Measurements from ENCODE around the gene UBE2D4.

UBE2D4 gene

GRCh38 chr7:43929529-43930457, 3.6 kb downstream of the UBE2D4 start:
- Histone ChIP-seq H3K4me3 (no peak overlapping the region), H3K9me3 (no peaks in the 10 kb centered on the region), H3K27me3 (ENCODE audit: low read depth) (no peaks in the 10 kb centered on the region; the same call in 1 of the 2 replicates), H3K36me3 (replicated peaks) (no peaks in the 10 kb centered on the region), H3K4me1 (peaks cover 13% of the 10 kb centered on the region)
- in situ Hi-C loops (cut with MboI; ENCODE audit: low sequenced_read_pairs): no loop called here
- no peak for DNase-seq (ENCODE audit: low spot score in 2 of 2)

GRCh38 chr7:43931346-43931745, 5.1 kb downstream of the UBE2D4 start:
- Histone ChIP-seq H3K4me1 (peaks cover 3% of the 10 kb centered on the region; the same call in 1 of the 2 replicates), H3K9me3 (no peaks in the 10 kb centered on the region), H3K36me3 (replicated peaks) (no peaks in the 10 kb centered on the region), H3K4me3 (no peak overlapping the region), H3K27me3 (ENCODE audit: low read depth) (no peaks in the 10 kb centered on the region)
- no peak for DNase-seq (ENCODE audit: low spot score in 2 of 2)
- in situ Hi-C loops (cut with MboI; ENCODE audit: low sequenced_read_pairs): no loop called here

- Histone ChIP-seq H3K4me3 (no peak overlapping the region), H3K4me1 (no peaks in the 10 kb centered on the region), H3K9me3 (no peaks in the 10 kb centered on the region), H3K27me3 (ENCODE audit: low read depth) (no peaks in the 10 kb centered on the region), H3K36me3 (replicated peaks) (no peaks in the 10 kb centered on the region)
- in situ Hi-C loops (cut with MboI; ENCODE audit: low sequenced_read_pairs): no loop called here
- DNase-seq (ENCODE audit: low spot score in 2 of 2): no peak
These were observed 7.8 kb downstream of the UBE2D4 start for GRCh38 chr7:43933902-43934560.

GRCh38 chr7:43937444-43937843, 11.2 kb downstream of the UBE2D4 start:
- Histone ChIP-seq H3K27me3 (ENCODE audit: low read depth) (no peaks in the 10 kb centered on the region), H3K36me3 (replicated peaks) (no peaks in the 10 kb centered on the region), H3K4me3 (no peak overlapping the region), H3K4me1 (no peaks in the 10 kb centered on the region), H3K9me3 (no peaks in the 10 kb centered on the region)
- in situ Hi-C loops (cut with MboI; ENCODE audit: low sequenced_read_pairs): no loop called here
- DNase-seq (ENCODE audit: low spot score in 2 of 2): no peak

GRCh38 chr7:43938892-43939482, 12.8 kb downstream of the UBE2D4 start:
- no peaks in the 10 kb centered on the region for H3K4me1 ChIP-seq
- no peak overlapping the region for H3K4me3 ChIP-seq
- H3K36me3 ChIP-seq (replicated peaks): no peaks in the 10 kb centered on the region
- no peaks in the 10 kb centered on the region for H3K9me3 ChIP-seq
- no peak for DNase-seq (ENCODE audit: low spot score in 2 of 2)
- no peaks in the 10 kb centered on the region for H3K27me3 ChIP-seq (ENCODE audit: low read depth)
- in situ Hi-C loops (cut with MboI; ENCODE audit: low sequenced_read_pairs): no loop called here

GRCh38 chr7:43942250-43942649, 16.0 kb downstream of the UBE2D4 start:
- Histone ChIP-seq H3K4me1 (no peaks in the 10 kb centered on the region), H3K27me3 (ENCODE audit: low read depth) (no peaks in the 10 kb centered on the region), H3K9me3 (no peaks in the 10 kb centered on the region), H3K36me3 (replicated peaks) (no peaks in the 10 kb centered on the region), H3K4me3 (no peak overlapping the region)
- no peak for DNase-seq (ENCODE audit: low spot score in 2 of 2)
- in situ Hi-C loops (cut with MboI; ENCODE audit: low sequenced_read_pairs): no loop called here

- H3K4me3 ChIP-seq: no peak overlapping the region
- H3K27me3 ChIP-seq (ENCODE audit: low read depth): no peaks in the 10 kb centered on the region
- in situ Hi-C loops (cut with MboI; ENCODE audit: low sequenced_read_pairs): no loop called here
- DNase-seq (ENCODE audit: low spot score in 2 of 2): no peak
- no peaks in the 10 kb centered on the region for H3K4me1 ChIP-seq
- no peaks in the 10 kb centered on the region; the same call in 1 of the 2 replicates for H3K36me3 ChIP-seq (replicated peaks)
- H3K9me3 ChIP-seq: no peaks in the 10 kb centered on the region
These were observed 16.8 kb downstream of the UBE2D4 start for GRCh38 chr7:43942997-43943396.

GRCh38 chr7:43943417-43944187, 17.4 kb downstream of the UBE2D4 start:
- no peaks in the 10 kb centered on the region for H3K27me3 ChIP-seq (ENCODE audit: low read depth)

GRCh38 chr7:43944286-43944685, 18.1 kb downstream of the UBE2D4 start:
- Histone ChIP-seq H3K27me3 (ENCODE audit: low read depth) (no peaks in the 10 kb centered on the region), H3K9me3 (no peaks in the 10 kb centered on the region), H3K4me3 (no peak overlapping the region), H3K4me1 (no peaks in the 10 kb centered on the region), H3K36me3 (replicated peaks) (no peaks in the 10 kb centered on the region; the same call in 1 of the 2 replicates)
- DNase-seq (ENCODE audit: low spot score in 2 of 2): no peak
- in situ Hi-C loops (cut with MboI; ENCODE audit: low sequenced_read_pairs): no loop called here

More at GRCh38 chr7:43943417-43944187, 17.4 kb downstream of the UBE2D4 start:
- in situ Hi-C loops (cut with MboI; ENCODE audit: low sequenced_read_pairs): no loop called here
- Histone ChIP-seq H3K4me1 (no peaks in the 10 kb centered on the region), H3K36me3 (replicated peaks) (no peaks in the 10 kb centered on the region; the same call in 1 of the 2 replicates), H3K4me3 (no peak overlapping the region), H3K9me3 (no peaks in the 10 kb centered on the region)
- DNase-seq (ENCODE audit: low spot score in 2 of 2): no peak

GRCh38 chr7:43952028-43952427, 25.8 kb downstream of the UBE2D4 start:
- no peaks in the 10 kb centered on the region for H3K4me1 ChIP-seq
- no peak overlapping the region for H3K4me3 ChIP-seq
- no peak for DNase-seq (ENCODE audit: low spot score in 2 of 2)
- peaks cover 3% of the 10 kb centered on the region for H3K36me3 ChIP-seq (replicated peaks)
- H3K9me3 ChIP-seq: no peaks in the 10 kb centered on the region
- in situ Hi-C loops (cut with MboI; ENCODE audit: low sequenced_read_pairs): no loop called here
- H3K27me3 ChIP-seq (ENCODE audit: low read depth): no peaks in the 10 kb centered on the region

- H3K27me3 ChIP-seq (ENCODE audit: low read depth): no peaks in the 10 kb centered on the region
- H3K4me1 ChIP-seq: no peaks in the 10 kb centered on the region
- in situ Hi-C loops (cut with MboI; ENCODE audit: low sequenced_read_pairs): no loop called here
- peaks cover 3% of the 10 kb centered on the region for H3K36me3 ChIP-seq (replicated peaks)
- no peaks in the 10 kb centered on the region for H3K9me3 ChIP-seq
- no peak for DNase-seq (ENCODE audit: low spot score in 2 of 2)
- H3K4me3 ChIP-seq: no peak overlapping the region
These were observed 26.8 kb downstream of the UBE2D4 start for GRCh38 chr7:43953071-43953470.

GRCh38 chr7:43954524-43955228, 28.4 kb downstream of the UBE2D4 start:
- Histone ChIP-seq H3K4me1 (no peaks in the 10 kb centered on the region), H3K4me3 (no peak overlapping the region), H3K36me3 (replicated peaks) (peaks cover 3% of the 10 kb centered on the region), H3K27me3 (ENCODE audit: low read depth) (no peaks in the 10 kb centered on the region), H3K9me3 (no peaks in the 10 kb centered on the region)
- DNase-seq (ENCODE audit: low spot score in 2 of 2): peak in 1 of 2 experiments; percentile 41
- in situ Hi-C loops (cut with MboI; ENCODE audit: low sequenced_read_pairs): no loop called here

GRCh38 chr7:43956027-43956426, 29.8 kb downstream of the UBE2D4 start:
- no peaks in the 10 kb centered on the region for H3K4me1 ChIP-seq
- H3K4me3 ChIP-seq: no peak overlapping the region
- in situ Hi-C loops (cut with MboI; ENCODE audit: low sequenced_read_pairs): no loop called here
- no peaks in the 10 kb centered on the region; the same call in 1 of the 2 replicates for H3K9me3 ChIP-seq
- peaks cover 3% of the 10 kb centered on the region for H3K36me3 ChIP-seq (replicated peaks)
- H3K27me3 ChIP-seq (ENCODE audit: low read depth): no peaks in the 10 kb centered on the region
- no peak for DNase-seq (ENCODE audit: low spot score in 2 of 2)

Measured in HAP-1 (cell line).